ENCODE results near the gene FGD4. TPM values are rescaled to one million over a fixed set of nuclear protein-coding genes. Genes with fewer than 3 reads are reported as not detected.
"Not testable (repeated sequence)": the region's sequence is repeated elsewhere in the genome, so short reads cannot be mapped to it uniquely, and the experiment has no call there.

Gene FGD4
- polyA plus RNA-seq, 1 donor from 2014 or later = 0.64 TPM

DNA sequence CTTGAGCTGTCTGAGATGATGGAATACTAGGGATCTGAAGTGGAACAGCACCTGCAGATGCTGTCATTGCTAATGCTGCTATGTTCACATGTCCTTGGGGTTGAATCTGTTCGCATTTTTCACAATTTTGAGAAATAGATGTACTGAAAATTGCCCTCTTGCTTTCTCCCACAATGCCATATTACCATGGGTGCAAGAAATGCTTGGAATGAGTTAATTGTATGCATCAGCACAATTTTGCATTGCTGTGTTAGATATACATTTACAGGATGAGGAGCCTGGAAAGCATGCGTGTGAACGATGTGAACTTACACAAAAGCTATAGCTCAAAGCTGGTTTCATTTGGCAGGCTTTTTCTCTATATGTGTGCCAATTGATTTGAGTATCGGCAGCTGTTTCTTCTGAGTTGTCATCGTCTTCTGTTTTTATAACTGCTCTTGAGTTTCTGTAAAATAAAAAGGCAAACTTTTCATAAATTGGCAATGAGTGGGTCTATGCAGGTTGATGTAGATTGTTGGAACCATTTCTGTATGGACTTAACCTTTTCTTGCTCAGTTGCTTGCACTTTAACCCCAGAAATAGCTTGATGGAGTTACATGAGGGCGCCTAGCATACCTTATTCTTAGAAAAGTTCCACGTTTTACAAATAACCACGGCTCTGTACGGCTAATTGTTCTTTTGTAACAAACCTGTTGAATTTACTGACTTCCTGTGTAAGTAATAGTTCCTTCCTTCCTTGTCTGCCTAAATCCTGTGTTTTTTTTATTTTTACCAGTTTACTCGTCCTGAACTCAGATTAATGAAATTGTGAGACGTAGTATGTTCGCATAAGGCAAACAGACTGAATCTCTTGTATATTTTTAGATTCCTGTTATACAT lies 105.9 kb downstream of the FGD4 start:
- no peaks in the 10 kb centered on the region for H3K36me3 Mint-ChIP-seq
- H3K27ac Mint-ChIP-seq = no peak overlapping the region
- no peaks in the 10 kb centered on the region for H3K4me1 Mint-ChIP-seq
- no peaks in the 10 kb centered on the region for H3K9me3 Mint-ChIP-seq
- H3K27me3 Mint-ChIP-seq = no peaks in the 10 kb centered on the region
- H3K4me3 Mint-ChIP-seq = no peak overlapping the region

DNA sequence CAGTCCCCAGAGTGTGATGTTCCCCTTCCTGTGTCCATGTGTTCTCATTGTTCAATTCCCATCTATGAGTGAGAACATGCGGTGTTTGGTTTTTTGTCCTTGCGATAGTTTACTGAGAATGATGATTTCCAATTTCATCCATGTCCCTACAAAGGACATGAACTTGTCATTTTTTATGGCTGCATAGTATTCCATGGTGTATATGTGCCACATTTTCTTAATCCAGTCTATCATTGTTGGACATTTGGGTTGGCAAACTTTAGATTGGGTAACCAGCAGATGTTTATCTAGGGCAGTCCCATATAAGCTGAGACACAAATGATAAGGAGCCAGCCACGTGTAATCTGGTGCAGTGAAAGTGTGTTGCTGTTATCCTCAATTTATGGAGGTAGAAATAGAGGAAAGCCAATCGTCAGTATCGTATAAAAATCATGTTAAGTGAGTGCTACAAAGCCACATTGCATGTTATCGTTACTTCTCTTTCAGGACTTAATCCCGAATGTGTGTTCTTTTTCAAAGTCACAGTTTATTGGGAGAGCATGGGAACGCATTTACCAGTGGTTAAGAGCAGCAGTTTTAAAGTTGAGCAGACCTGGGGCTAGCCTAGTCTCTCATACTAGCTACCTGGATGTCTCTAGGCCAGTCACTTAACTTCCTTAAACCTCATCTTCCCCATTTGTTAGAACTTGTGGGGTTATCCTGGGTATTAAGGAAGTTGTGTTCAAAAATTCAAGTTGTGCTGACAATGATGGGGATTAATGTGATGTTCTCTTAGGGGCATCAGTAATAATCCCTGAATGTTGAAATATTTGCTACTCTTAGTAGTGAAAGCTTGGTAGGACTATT lies 108.0 kb downstream of the FGD4 start:
- not testable (repeated sequence) for H3K4me1 Mint-ChIP-seq, H3K27me3 Mint-ChIP-seq, H3K9me3 Mint-ChIP-seq, H3K27ac Mint-ChIP-seq, H3K36me3 Mint-ChIP-seq, H3K4me3 Mint-ChIP-seq

DNA sequence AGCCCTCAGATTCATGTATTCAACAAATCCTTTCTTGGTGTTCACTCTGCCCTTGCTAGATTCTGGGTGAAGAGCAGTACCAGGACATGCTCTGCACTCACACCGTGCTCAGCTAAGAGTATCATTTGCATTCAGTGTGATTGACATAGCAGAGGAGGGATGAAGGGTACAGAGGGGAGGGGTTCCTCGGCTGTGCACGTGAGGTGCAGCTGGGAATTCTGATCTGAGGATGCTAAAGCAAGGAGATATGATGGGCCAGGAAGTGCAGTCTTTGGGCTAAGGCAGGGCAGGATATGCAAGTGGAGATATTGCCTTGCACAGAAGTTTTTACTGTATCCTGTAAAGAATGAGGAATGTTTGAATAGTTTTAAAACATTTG lies 108.6 kb downstream of the FGD4 start:
- H3K27ac Mint-ChIP-seq = no peak overlapping the region
- H3K27me3 Mint-ChIP-seq = peaks cover 1% of the 10 kb centered on the region
- no peaks in the 10 kb centered on the region for H3K9me3 Mint-ChIP-seq
- H3K4me3 Mint-ChIP-seq = no peak overlapping the region
- H3K4me1 Mint-ChIP-seq = no peaks in the 10 kb centered on the region
- H3K36me3 Mint-ChIP-seq = no peaks in the 10 kb centered on the region

DNA sequence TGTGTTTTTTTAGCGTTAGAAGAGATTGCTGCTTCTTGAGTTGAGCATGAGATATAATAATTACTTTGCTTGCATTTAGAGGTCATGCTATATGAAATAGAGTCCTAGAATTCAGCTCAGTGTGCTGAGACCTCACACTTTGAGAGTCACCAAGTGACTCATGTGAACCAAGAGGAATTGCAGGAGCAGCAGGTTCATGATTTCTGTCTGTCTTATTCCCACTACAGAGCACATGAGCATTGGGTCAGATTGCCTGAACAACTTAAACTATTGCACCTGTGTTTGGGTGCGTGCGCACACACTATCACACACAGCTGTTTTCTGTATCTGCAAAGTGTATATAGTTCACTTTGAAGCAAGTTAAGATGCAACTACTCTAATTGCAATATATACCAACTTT lies 109.3 kb downstream of the FGD4 start:
- Mint-ChIP-seq H3K27ac (no peak overlapping the region), H3K36me3 (no peaks in the 10 kb centered on the region), H3K4me3 (no peak overlapping the region), H3K4me1 (no peaks in the 10 kb centered on the region), H3K27me3 (peaks cover 3% of the 10 kb centered on the region), H3K9me3 (no peaks in the 10 kb centered on the region)

DNA sequence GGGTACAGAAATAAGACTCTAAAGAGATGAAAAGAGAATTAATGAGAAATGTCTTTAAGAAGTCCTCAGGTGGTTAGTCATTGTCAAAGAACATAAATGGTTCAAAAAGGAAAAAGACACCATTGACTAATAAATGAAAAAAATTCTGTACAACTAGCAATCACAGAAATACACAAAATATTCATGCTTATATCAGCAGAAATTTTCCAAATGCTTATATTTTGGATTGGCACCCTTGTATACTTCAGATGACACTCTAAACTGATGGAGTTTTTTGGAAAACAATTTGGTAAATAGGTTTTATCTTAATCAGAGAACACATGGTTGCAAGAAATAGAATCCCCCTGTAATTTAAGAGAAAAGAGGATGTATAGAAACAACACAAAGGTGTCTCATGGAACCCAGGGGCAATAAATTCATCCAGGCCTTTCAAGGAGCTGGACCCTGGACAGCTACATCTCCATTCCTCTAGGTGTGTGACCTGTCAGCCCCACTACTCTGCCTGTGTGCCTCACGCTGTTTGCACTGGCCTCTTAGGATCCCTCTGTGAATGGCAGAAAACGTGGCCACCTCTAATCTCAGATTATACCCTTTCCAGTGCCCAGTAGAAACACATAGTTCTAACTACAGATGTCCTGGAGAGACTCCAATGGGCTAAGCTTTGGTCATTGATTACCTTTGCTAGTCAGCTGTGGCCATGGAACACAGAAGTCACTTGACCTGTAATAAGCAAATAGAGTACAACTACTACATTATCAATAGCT lies 110.2 kb downstream of the FGD4 start:
- peaks cover 3% of the 10 kb centered on the region for H3K27me3 Mint-ChIP-seq
- no peaks in the 10 kb centered on the region for H3K4me1 Mint-ChIP-seq
- no peaks in the 10 kb centered on the region for H3K9me3 Mint-ChIP-seq
- no peak overlapping the region for H3K4me3 Mint-ChIP-seq
- H3K27ac Mint-ChIP-seq = no peak overlapping the region
- no peaks in the 10 kb centered on the region for H3K36me3 Mint-ChIP-seq

DNA sequence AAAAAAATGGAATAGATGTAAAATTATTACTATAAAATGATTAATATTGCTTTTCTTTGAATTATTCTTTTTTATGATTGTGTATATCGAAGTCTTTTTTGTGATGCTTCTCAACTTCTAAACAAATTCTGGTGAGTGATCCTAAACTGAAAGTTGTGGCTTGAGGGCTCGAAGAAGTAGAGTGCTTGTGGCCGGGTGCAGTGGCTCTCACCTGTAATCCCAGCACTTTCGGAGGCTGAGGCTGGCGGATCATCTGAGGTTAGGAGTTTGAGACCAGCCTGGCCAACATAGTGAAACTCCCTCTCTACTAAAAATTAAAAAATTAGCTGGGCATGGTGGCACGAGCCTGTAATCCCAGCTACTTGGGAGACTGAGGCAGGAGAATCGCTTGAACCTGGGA lies 112.6 kb downstream of the FGD4 start:
- H3K36me3 Mint-ChIP-seq, H3K4me1 Mint-ChIP-seq, H3K9me3 Mint-ChIP-seq, H3K4me3 Mint-ChIP-seq, H3K27ac Mint-ChIP-seq, H3K27me3 Mint-ChIP-seq: not testable (repeated sequence)

DNA sequence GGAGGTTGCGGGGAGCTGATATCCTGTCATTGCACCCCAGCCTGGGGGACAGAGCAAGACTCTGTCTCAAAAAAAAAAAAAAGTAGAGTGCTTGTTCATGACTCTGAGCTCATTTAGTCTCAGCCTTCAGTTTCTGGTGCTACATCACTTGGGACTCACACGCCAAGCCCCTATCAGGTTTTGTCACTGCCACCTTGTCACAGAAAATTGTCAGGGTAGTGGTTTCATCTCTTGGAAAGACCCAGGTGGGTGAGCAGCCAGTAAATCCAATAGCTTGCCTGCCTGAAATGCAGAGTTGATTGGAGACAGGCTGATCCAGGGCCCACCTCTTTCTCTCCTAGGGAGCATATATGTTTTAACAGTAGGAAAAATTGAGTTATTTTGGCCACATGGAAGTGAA lies 113.0 kb downstream of the FGD4 start:
- peaks cover 3% of the 10 kb centered on the region for H3K27me3 Mint-ChIP-seq

DNA sequence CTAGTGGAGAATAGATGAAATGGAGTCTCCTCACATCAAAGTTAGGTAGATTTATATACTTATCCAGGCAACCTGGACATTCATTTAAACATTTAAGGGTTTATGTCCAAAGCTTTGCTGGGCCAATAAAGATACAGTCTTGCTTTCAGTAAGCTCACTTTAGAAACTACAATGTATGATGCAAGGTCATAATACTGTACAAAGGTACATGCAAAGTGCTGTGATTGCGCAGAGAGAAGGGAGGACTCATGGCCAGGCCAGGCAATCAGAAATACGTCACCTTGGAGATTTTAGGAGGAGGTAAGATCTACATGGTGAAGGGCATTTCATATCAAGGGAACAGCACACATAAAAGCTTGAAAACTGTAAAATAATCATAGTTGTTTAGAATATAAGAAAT lies 113.6 kb downstream of the FGD4 start:
- H3K36me3 Mint-ChIP-seq = no peaks in the 10 kb centered on the region
- H3K27me3 Mint-ChIP-seq = peaks cover 3% of the 10 kb centered on the region
- H3K4me3 Mint-ChIP-seq = no peak overlapping the region
- H3K4me1 Mint-ChIP-seq = peaks cover 0 to 4% (median 0%) of the 10 kb centered on the region in 3 donors
- H3K9me3 Mint-ChIP-seq = no peaks in the 10 kb centered on the region
- no peak overlapping the region for H3K27ac Mint-ChIP-seq

More for the DNA sequence above, 113.0 kb downstream of the FGD4 start:
- Mint-ChIP-seq H3K36me3 (no peaks in the 10 kb centered on the region), H3K4me3 (no peak overlapping the region), H3K4me1 (peaks cover 0 to 4% (median 0%) of the 10 kb centered on the region in 3 donors), H3K27ac (no peak overlapping the region), H3K9me3 (no peaks in the 10 kb centered on the region)

DNA sequence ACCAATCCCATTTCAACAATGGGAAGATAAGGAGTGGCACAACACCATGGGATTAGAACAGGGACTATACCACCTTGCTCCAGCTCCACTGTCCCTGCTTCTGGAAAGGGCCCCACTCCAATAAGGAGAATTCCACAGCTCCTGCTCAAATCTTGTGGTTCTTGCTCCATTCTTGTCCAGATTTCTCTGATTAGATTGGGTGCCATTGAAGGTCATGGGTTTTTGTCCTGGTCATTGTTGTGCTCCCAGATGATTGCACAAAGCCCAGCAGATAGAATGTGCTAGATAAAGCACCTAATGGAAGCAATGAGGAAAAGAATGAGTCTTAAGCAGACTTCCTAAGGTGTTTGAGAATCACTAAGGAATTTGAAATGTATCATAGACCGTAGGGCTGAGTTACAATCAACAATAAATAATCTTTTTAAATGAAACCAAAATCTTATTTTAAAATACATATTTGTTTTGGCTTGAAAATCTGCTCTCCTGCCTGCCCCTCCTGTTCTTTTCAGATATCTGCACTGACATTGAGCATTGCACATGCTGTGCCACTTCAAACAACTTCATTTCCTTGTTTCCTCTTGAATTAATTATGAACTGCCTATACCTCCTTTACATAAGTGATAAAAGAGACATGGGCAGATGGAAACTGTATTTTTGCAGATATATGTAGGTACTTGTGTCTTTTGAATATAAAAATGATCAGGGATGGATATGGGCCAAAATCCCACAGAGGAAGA lies 115.9 kb downstream of the FGD4 start:
- no peak overlapping the region for H3K4me3 Mint-ChIP-seq
- no peaks in the 10 kb centered on the region for H3K36me3 Mint-ChIP-seq
- no peak overlapping the region for H3K27ac Mint-ChIP-seq
- H3K4me1 Mint-ChIP-seq = peaks cover 0 to 4% (median 2%) of the 10 kb centered on the region in 3 donors
- no peaks in the 10 kb centered on the region for H3K9me3 Mint-ChIP-seq
- H3K27me3 Mint-ChIP-seq = peaks cover 3% of the 10 kb centered on the region

DNA sequence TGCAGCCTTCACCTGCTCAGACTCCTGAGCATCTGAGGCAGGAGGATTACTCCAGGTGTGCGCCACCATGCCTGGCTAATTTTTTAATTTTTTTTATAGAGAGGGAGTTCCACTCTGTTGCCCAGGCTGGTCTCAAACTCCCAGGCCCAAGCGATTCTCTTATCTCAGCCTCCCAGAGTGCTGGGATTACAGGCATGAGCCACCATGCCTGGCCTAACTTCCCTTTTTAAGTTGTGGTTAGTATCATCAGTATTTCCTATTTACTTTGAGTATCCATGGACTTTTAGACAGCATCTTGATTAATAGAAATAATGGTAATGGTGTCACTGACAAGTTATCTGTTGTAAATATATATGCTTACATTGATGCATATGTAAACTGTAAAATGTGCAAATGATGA lies 116.9 kb downstream of the FGD4 start:
- Mint-ChIP-seq H3K27ac (no peak overlapping the region), H3K36me3 (no peaks in the 10 kb centered on the region), H3K4me1 (peaks cover 0 to 7% (median 2%) of the 10 kb centered on the region in 3 donors), H3K9me3 (no peaks in the 10 kb centered on the region), H3K27me3 (peaks cover 3% of the 10 kb centered on the region), H3K4me3 (no peak overlapping the region)

DNA sequence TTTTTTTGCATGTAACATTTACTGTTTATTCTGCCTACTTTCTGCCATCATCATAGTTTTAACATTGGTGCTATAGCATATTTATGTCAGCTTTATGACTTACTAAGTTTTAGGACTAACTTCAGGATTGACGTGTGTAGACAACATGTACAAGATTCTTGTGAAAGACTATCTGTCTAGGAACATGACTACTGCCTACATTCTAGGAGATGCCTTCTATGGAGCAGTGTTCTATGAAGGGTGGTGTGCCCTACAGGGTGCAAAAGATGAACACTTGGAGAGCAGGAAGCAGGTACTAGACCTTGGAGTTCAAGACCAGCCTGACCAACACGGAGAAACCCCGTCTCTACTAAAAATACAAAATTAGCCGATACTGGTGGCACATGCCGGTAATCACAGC lies 118.6 kb downstream of the FGD4 start:
- H3K4me3 Mint-ChIP-seq = no peak overlapping the region
- H3K27me3 Mint-ChIP-seq = peaks cover 2% of the 10 kb centered on the region
- H3K27ac Mint-ChIP-seq = no peak overlapping the region
- no peaks in the 10 kb centered on the region for H3K36me3 Mint-ChIP-seq
- peaks cover 10 to 21% (median 12%) of the 10 kb centered on the region in 3 donors for H3K4me1 Mint-ChIP-seq
- no peaks in the 10 kb centered on the region for H3K9me3 Mint-ChIP-seq

DNA sequence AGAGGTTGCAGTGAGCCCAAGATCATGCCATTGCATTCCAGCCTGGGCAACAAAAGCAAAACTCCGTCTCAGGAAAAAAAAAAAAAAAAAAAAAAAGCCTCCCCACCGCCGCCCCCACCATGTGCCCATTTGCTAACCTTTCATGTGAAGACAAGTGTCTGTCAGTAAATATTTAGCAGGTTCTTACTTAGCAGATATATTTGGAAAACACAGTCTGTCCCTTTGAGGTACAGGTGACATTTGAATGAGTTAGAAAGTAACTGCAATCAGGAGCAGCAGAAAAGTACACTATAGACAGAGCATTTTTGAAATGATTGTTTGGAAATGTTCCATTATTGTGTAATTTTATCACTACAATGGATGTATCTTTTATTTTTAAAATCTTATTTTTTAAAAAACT lies 119.7 kb downstream of the FGD4 start:
- H3K4me1 Mint-ChIP-seq = peaks cover 11 to 27% (median 19%) of the 10 kb centered on the region in 3 donors
- H3K4me3 Mint-ChIP-seq = no peak overlapping the region
- no peaks in the 10 kb centered on the region for H3K27me3 Mint-ChIP-seq
- H3K36me3 Mint-ChIP-seq = no peaks in the 10 kb centered on the region
- H3K27ac Mint-ChIP-seq = no peak overlapping the region
- no peaks in the 10 kb centered on the region for H3K9me3 Mint-ChIP-seq

DNA sequence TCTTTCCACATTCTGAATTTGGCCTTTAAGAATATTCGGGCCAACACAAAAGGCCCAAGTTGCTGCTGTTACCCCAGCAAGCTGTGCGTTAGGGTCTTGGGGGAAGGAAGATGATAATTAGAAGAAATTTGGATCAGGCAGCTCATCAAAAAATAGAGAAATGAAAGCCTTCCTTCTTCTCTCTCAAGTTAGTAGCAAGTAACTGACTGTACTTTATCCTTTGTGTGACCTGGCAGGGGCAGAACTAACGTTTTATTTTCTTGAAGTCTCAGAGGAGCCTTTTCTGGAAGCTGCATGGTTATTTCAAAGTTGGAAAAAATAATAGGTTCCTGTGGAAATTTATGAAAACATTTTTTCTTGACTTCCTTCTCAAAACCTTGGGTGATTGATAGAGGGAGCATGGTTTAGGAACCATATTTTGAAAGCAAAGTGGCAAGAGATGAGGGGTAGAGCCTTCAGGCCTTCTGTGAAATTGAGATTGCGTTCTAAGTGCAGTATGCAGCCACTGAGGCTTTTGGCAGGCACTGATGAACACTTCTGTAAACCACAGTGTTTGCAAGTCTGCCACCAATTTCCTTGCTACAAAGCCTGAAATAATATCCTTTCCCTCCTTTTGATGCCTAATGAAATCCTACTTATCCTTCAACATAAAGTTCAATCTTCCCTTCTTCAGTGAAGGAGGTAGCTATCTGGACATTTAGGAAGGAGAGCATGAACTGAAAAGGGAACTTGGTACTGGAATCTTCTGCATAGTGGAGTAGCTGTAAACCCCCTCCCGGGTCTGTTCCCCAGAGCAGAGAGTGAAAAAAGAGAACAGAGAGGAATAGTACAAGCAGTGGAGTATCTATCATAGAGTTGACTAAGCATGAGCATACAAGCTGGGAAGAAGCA lies 123.2 kb downstream of the FGD4 start:
- H3K4me1 Mint-ChIP-seq = peaks cover 11 to 24% (median 19%) of the 10 kb centered on the region in 3 donors

DNA sequence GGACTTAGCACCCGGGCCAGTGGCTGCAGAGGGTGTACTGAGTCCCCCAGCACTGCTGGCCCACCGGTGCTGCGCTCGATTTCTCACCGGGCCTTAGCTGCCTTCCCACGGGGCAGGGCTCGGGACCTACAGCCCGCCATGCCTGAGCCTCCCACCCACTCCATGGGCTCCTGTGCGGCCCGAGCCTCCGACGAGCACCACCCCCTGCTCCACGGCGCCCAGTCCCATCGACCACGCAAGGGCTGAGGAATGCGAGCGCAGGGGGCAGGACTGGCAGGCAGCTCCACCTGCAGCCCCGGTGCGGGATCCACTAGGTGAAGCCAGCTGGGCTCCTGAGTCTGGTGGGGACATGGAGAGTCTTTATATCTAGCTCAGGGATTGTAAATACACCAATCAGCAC lies 126.4 kb downstream of the FGD4 start:
- H3K27me3 Mint-ChIP-seq, H3K27ac Mint-ChIP-seq, H3K36me3 Mint-ChIP-seq, H3K4me3 Mint-ChIP-seq, H3K9me3 Mint-ChIP-seq: not testable (repeated sequence)
- peaks cover 9 to 23% (median 19%) of the 10 kb centered on the region in 3 donors for H3K4me1 Mint-ChIP-seq

More for the DNA sequence above, 123.2 kb downstream of the FGD4 start:
- Mint-ChIP-seq H3K27me3 (no peaks in the 10 kb centered on the region), H3K4me3 (peak overlapping the region; percentile 36 to 90 (median 72)), H3K9me3 (no peaks in the 10 kb centered on the region), H3K27ac (peak overlapping the region in 2 of 3 donors; percentile 79 to 83), H3K36me3 (no peaks in the 10 kb centered on the region)

Data from IgD-negative memory B cell (primary cell).